GM11168 (cell line): Measurements from ENCODE around the gene CSF1R.

Source experiments
- in situ Hi-C: fragments of 300-500 bp; cut with MboI; formaldehyde crosslinking; loops from one replicate; pipeline ENCODE4 v1.12.0; 2022; ENCODE audit warnings: low sequenced_read_pairs; ENCODE audit not compliant: unreplicated experiment

CSF1R gene

DNA sequence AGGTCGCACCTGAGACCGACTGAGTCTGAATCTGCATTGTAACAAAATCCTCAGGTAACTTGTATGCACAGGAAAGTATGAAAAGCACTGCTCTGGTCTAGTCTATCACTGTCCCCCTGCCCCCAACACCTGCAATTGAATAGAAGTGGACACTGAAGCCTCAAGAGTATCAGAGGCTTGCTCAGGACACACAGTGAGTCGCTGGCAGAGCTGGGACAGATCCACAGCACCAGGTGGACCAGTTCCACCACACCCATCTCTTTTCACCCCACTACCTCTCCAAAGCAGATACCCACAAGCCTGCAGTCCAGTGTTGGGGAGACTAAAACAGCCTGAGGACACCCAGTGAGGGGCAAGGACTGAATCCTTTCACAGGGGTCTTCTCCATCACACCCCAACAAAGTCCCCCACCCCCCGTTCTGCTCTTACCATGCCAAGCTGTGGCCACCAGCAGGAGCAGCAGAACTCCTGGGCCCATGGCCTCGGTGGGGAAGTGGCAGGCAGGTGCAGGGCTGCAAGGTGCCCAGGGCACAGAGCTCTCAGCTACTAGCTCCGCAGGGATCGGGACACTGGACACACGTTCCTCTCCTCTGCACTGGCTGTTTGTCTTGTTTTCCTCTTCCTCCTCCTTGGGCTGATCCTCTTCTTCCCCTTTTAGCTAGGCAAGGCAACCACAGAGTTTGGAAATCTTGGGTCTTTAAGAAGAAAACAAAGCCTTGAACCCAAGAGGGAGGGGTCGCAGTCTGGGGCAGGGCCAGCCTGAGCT, at the start of gene CSF1R:
Gene CSF1R, minus strand, starts transcription at position 605 of the 766 bp plus-strand sequence. Its CDS starts 127 bp downstream, at position 478.
- in situ Hi-C loops, result no loop called here

DNA sequence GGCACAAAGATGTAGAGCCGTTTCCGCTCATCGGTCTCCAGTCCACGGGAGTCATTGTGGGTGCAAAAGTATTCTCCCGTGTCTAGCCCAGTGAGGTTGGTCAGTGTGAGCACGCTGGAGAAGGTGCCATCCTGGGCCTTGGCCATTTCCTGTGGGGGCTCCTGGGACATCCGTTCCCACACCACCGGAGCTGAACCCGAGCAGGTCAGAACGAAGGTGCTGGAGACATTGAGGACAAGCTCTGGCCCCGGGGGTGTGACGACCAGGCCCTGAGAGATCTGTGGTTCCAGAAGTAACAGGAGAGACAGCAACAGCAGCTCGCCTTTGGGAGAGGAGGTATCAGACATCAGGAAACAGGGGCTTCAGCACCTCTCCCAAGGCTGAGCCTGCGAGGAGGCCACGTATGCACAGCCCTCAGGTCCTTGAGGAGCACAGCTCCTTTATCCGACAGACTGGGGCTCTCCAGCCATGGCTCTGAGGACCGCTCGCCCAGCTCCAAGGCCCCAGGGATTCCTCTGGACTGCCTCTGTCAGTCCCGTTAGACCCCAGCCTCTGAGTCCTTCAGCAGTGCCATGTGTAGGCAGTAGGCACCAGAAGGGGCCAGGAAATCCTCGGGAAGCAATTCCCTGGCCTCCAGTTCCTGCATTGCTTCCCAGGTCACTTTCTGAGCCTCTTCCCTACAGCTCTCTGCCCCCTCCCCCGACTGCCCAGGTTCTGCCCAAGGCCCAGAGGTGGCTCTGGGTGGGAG, 49.4 kb upstream of the CSF1R start:
- in situ Hi-C loops, result no loop called here

DNA sequence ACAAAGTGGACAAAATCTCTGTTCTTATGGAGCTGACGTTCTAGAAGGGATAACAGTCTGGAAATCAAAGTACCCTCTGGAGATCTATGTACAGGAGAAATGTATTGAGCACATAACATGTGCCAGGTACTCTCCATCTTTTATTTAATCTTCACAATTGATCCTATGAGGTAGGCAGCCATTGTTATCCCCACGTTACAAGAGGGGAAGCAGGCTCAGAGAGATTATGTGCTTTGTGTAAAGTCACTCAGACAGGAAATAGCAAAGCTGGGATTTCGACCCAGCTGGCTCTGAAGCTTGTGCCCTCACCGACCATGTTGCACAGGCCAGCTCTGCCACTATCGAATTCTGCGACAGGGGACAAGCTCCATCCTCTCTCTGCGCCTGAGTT, 47.8 kb upstream of the CSF1R start:
- in situ Hi-C loops, result no loop called here

GRCh38 chr5:150133581-150134197, 47.3 kb upstream of the CSF1R start:
- in situ Hi-C loops, result no loop called here

GRCh38 chr5:150132740-150133139, 46.4 kb upstream of the CSF1R start:
- in situ Hi-C loops, result no loop called here

GRCh38 chr5:150131978-150132694, 45.8 kb upstream of the CSF1R start:
- in situ Hi-C loops, result no loop called here

DNA sequence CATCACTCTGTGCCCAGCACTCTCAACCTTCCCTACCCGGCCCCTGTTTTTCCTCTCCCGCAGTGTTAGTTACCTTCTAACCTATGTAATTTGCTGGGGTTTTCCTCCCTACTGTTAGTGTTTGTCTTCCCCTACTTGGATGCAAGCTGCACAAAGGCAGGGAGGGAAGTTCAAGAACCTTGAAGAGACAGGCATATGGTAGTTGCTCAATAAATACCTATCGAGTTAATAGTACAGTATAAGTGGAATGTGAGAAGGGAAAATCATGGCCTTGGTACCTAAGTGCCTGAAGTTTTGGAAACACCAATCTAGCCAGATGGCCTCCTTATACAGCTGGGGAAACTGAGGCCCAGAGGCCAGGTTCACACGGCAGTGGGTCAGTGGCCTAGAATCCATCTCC, 45.1 kb upstream of the CSF1R start:
- in situ Hi-C loops, result no loop called here

DNA sequence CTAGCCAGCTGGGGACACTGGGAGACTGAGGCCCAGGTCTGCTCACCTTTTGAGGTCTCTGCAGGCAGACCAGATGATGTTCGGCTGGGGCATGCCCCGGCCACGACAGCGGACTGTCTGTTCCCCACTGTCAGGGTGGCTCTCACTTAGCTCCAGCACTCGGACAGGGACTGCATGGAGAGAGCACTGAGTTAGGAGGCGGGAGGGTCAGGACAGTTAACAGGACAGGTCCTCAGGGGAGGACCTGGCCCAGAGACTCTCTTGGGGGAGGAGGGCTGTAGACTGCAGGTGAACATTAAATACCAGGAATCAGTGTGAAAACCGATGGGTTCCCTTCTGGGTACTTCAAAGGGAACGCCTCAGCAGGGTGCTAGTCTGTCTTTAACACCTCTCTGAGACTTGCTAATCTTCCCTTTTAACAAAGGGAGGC, 44.2 kb upstream of the CSF1R start:
- in situ Hi-C loops, result no loop called here

GRCh38 chr5:150129813-150130492, 43.6 kb upstream of the CSF1R start:
- in situ Hi-C loops, result no loop called here

GRCh38 chr5:150129454-150129812, 43.1 kb upstream of the CSF1R start:
- in situ Hi-C loops, result no loop called here

- in situ Hi-C loops, result no loop called here
Measured at GRCh38 chr5:150126921-150127265, 40.5 kb upstream of the CSF1R start.

- in situ Hi-C loops, result no loop called here
Measured at GRCh38 chr5:150126199-150126920, 40.0 kb upstream of the CSF1R start.

- in situ Hi-C loops, result no loop called here
Measured at GRCh38 chr5:150125334-150125733, 39.0 kb upstream of the CSF1R start.

- in situ Hi-C loops, result no loop called here
Measured at GRCh38 chr5:150124596-150124995, 38.2 kb upstream of the CSF1R start.

DNA sequence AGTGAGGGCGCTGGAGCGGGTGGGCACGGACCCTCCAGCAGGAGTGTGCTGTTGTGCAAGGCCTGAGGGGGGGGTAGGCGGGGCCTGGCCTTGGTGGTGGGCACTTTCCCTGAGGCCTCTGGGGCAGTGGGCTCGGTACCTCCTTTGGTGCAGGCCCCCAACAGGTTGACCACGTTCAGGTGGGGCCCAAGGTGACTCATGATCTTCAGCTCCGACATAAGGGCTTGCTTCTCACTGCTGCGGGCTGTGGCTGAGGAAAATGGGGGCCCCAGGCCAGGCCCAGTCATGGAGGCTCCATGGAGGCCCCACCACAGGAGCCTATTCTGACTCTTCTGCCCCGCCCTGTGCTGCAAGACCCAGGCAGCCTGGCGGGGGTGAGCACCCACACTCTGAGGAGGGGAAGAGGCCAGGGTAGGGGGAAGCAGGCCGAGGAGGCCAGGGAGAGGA, 37.8 kb upstream of the CSF1R start:
- in situ Hi-C loops, result no loop called here

DNA sequence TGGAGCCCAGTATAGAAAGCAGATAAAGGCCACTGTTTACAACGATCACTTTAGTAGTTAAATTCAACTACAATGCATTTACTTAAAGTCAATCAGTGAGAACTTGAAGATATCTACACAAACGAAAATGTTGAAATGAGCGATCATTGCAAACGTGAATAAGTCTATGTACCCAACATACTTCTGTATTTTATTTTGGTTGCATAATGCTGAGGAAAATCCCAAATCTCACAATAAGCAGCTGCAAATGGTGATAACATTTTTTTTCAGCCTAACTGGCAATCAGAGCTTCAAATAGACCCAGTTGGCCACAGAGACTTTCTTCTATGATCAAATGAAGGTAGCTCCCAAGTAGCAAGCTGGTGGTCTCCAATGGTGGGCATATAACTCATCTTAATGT, 37.2 kb upstream of the CSF1R start:
- in situ Hi-C loops, result no loop called here

- in situ Hi-C loops, result no loop called here
Measured at GRCh38 chr5:150122536-150123481, 36.5 kb upstream of the CSF1R start.

DNA sequence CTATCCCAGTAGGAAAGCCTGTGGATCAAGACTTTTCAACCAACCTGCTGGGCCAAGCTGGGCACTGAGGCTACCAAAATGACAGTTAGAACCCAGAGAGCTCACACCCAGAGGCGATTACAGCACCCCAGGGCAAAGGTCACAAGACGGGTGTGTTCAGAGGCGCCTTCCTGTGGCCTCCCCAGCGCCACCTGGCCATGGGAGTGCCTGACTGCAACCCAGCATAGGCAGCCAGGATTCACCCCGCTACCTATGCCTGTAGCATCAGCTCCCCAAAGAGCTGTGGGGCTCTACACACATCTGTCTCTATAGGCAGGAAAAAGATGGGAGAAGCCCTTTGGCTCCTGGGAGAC, 35.8 kb upstream of the CSF1R start:
- in situ Hi-C loops, result no loop called here
